Fibroblast of lung (primary cell): ENCODE results near the gene ZNF398. TPM values are rescaled to one million over a fixed set of nuclear protein-coding genes. Genes with fewer than 3 reads are reported as not detected.
A peak's percentile ranks its signal among the peaks of the same experiment; 100 is the strongest.

ENCODE experiments used
- DNase-seq, 2 donors: peaks; one replicate each; pipeline versions ENCODE4 v3.0.0 to v3.0.0-alpha.2; 2010; ENCODE audit warnings: low read depth in 2 of 2
- H2AFZ ChIP-seq: 2 replicates; pipeline ENCODE4 v1.5.1; 2012; ENCODE audit warnings: low read length, control low read depth, inconsistent platforms
- H3K27ac ChIP-seq: 2 replicates; pipeline ENCODE4 v1.5.1; 2011; ENCODE audit warnings: low read length, control low read depth; ENCODE audit not compliant: insufficient read depth
- H3K27me3 ChIP-seq: 2 replicates; pipeline ENCODE4 v1.5.1; 2011; ENCODE audit warnings: mild to moderate bottlenecking, low read length; ENCODE audit not compliant: control insufficient read depth, insufficient read depth
- H3K36me3 ChIP-seq: 2 replicates; pipeline ENCODE4 v1.5.1; 2011; ENCODE audit warnings: low read length; ENCODE audit not compliant: control insufficient read depth, insufficient read depth
- H3K4me1 ChIP-seq: 2 replicates; pipeline ENCODE4 v1.5.1; 2011; ENCODE audit warnings: low read length; ENCODE audit not compliant: control insufficient read depth, insufficient read depth; ENCODE audit errors: extremely low read depth
- H3K4me2 ChIP-seq: 2 replicates; pipeline ENCODE4 v1.5.1; 2011; ENCODE audit warnings: low read length, control low read depth; ENCODE audit not compliant: insufficient read depth; ENCODE audit errors: extremely low read depth
- H3K4me3 ChIP-seq, 4 experiments: fragments of 200-600 bp in 1 of 4; sonication (generic) in 1 of 4; replicated peaks in 1 of 4; 2 replicates each; pipeline ENCODE4 v1.5.1; 2011 to 2016; ENCODE audit warnings: low read length in 4 of 4, low read depth in 3 of 4, mild to moderate bottlenecking in 3 of 4, control low read depth in 2 of 4, inconsistent platforms in 1 of 4, mixed read lengths in 1 of 4; ENCODE audit not compliant: insufficient read depth in 1 of 4; ENCODE audit errors: control extremely low read depth in 1 of 4
- H3K79me2 ChIP-seq: 2 replicates; pipeline ENCODE4 v1.5.1; 2012; ENCODE audit warnings: mild to moderate bottlenecking, low read length, inconsistent platforms; ENCODE audit not compliant: control insufficient read depth, insufficient read depth
- H3K9ac ChIP-seq: 2 replicates; pipeline ENCODE4 v1.5.1; 2011; ENCODE audit warnings: mild to moderate bottlenecking, low read length, control low read depth; ENCODE audit not compliant: insufficient read depth
- H3K9me3 ChIP-seq: 2 replicates; pipeline ENCODE4 v1.5.1; 2012; ENCODE audit warnings: low read depth, low read length; ENCODE audit not compliant: control insufficient read depth, insufficient read depth
- H4K20me1 ChIP-seq: 2 replicates; pipeline ENCODE4 v1.5.1; 2011; ENCODE audit warnings: low read length; ENCODE audit not compliant: control insufficient read depth, insufficient read depth; ENCODE audit errors: extremely low read depth
- EZH2 ChIP-seq: IDR thresholded peaks from 2 replicates; pipeline ENCODE4 v1.5.1; 2012; ENCODE audit warnings: low read length, control low read depth, mild to moderate bottlenecking; ENCODE audit errors: missing control alignments
- polyA plus RNA-seq, 2 donors: library from polyadenylated mRNA; depleted of rRNA in 1 of 2; stranded (reverse) in 1 of 2; unstranded in 1 of 2; fragments of >200 nt; gene quantifications; 2 replicates each; pipeline ENCODE4 v1.2.1, GENCODE V29; 2011 to 2012; ENCODE audit warnings: missing spikeins in 1 of 2
- total RNA-seq: library from RNA; depleted of rRNA; stranded (reverse); fragments of >200 nt; gene quantifications from 2 replicates; pipeline ENCODE4 v1.2.1, GENCODE V29; 2014
- TF ChIP-seq, protein P1 (sequence below), 2 donors: IDR thresholded peaks in 1 of 2; conservative IDR thresholded peaks in 1 of 2; 1 replicate in 1 of 2; 2 replicates in 1 of 2; pipeline ENCODE4 v1.5.1; 2011 to 2012; ENCODE audit warnings: low read length in 2 of 2, control low read depth in 1 of 2, inconsistent platforms in 1 of 2, low read depth in 1 of 2, mild to moderate bottlenecking in 1 of 2

The ZNF398 gene
- total and polyA plus RNA-seq, 2 donors (not counting 1 experiment from before 2014, with no cell fraction given) = 6.7 to 7.3 TPM

DNA sequence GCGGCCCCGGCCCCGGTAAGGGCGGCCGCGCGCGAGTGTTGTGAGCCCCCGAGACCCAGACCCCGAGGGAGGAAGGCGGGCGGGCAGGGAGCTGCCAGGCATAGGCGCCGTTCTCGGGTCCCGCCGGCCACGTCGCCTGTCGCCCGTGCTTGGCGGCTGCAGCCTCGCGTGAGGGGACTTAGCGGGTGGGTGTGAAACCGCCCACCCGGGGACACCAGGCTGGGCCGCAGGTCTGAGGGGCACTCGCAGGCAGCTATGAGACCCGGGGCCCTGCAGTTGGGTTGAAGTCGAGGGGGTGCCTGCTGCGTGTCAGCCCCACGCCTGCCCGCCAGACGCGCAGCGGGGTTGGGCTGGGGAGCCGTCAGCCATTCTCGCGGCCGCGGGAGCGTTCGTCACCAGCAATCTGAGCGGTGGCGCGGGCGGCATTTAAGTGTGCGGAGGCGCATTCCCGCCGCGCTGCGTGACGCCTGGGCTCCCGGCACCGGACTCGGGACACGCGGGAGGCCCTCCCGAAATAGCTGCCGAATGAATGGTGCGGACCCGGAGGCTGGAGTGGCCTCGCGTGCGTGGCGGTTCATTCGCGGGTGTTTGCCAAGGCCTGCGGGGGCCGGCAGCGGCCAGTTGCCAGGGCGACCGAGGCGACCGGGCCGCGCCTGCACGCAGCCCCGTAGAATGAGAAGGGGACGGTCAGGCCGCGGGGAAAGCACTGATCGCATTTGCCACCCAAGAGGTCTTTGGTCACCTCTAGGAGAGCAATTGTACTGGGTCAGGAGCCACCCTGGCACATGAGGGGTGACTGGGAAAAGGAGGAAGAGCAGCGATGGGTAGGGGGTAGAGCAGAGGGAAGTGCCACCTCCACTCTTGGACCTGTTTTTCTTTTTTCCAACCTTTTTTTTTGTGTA, 750 bp downstream of the ZNF398 start:
- Histone ChIP-seq H4K20me1 (no peaks in the 10 kb centered on the region), H3K4me2 (peak overlapping the region; percentile 99), H3K9me3 (no peaks in the 10 kb centered on the region), H3K4me3 (peak overlapping the region; percentile 74 to 93 (median 87)), H3K4me1 (no peaks in the 10 kb centered on the region), H3K27ac (peak overlapping the region; percentile 90), H3K79me2 (peaks cover 48% of the 10 kb centered on the region), H3K27me3 (no peaks in the 10 kb centered on the region), H3K9ac (peak overlapping the region; percentile 95), H2AFZ (peak overlapping the region; percentile 70), H3K36me3 (peaks cover 2% of the 10 kb centered on the region)
- peak; percentile 44 to 71 for DNase-seq
- TF ChIP-seq, protein P1, sequence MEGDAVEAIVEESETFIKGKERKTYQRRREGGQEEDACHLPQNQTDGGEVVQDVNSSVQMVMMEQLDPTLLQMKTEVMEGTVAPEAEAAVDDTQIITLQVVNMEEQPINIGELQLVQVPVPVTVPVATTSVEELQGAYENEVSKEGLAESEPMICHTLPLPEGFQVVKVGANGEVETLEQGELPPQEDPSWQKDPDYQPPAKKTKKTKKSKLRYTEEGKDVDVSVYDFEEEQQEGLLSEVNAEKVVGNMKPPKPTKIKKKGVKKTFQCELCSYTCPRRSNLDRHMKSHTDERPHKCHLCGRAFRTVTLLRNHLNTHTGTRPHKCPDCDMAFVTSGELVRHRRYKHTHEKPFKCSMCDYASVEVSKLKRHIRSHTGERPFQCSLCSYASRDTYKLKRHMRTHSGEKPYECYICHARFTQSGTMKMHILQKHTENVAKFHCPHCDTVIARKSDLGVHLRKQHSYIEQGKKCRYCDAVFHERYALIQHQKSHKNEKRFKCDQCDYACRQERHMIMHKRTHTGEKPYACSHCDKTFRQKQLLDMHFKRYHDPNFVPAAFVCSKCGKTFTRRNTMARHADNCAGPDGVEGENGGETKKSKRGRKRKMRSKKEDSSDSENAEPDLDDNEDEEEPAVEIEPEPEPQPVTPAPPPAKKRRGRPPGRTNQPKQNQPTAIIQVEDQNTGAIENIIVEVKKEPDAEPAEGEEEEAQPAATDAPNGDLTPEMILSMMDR (conservative IDR thresholded peaks at IDR 0.05 in 1 of 2, IDR thresholded peaks at IDR 0.05 in 1 of 2; ENCODE audit: low read depth in 1 of 2, low read length in 2 of 2) = no peak
- no peak for TF ChIP-seq EZH2

DNA sequence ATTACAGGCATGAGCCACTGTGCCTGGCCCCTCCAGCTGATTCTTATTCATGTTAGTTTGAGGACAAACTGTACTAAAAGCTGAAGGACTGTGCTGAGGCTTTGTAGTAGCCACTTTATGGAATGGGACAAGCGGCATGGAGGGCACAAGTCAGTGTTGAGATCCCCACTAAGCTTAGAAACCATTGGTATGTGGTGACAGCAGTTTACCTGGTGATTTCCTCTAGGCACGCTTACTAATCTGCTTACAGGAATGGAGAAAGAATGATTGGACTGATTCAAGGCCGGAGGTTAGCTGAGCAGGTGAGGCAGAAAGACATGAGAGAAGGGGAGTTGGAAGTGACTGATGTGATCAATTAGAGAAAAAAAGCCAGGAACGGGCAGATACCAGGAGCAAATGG, 3.7 kb downstream of the ZNF398 start:
- no peak for DNase-seq
- H3K4me2 ChIP-seq = no peak overlapping the region
- no peaks in the 10 kb centered on the region for H3K27me3 ChIP-seq
- TF ChIP-seq, protein P1 (conservative IDR thresholded peaks at IDR 0.05 in 1 of 2, IDR thresholded peaks at IDR 0.05 in 1 of 2; ENCODE audit: low read depth in 1 of 2, low read length in 2 of 2) = no peak
- TF ChIP-seq EZH2 = no peak
- peaks cover 2% of the 10 kb centered on the region for H3K36me3 ChIP-seq
- H2AFZ ChIP-seq = no peak overlapping the region
- H3K9me3 ChIP-seq = no peaks in the 10 kb centered on the region
- H3K79me2 ChIP-seq = peaks cover 51% of the 10 kb centered on the region
- H3K4me1 ChIP-seq = no peaks in the 10 kb centered on the region
- no peak overlapping the region for H3K27ac ChIP-seq
- no peak overlapping the region for H3K4me3 ChIP-seq
- H4K20me1 ChIP-seq = no peaks in the 10 kb centered on the region
- no peak overlapping the region for H3K9ac ChIP-seq

DNA sequence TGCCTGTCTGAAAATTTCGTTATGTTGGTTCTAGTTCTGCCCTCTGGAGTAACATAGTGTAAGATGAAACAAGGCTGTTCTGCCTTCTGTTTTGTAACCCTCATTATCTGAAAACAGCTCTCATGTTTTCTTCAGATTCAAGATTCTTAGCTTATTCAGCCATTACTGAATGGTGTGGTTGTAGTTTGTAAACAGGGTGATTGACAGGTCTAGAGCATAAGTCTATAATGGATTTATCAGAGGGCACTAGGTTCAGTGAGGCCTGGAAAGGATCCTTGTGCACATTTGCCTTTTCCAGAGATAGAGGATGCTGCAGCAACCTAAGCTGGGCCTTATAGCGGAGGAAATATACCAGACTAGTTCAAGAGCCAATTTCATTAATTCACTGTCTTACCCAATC, 6.1 kb downstream of the ZNF398 start:
- Histone ChIP-seq H3K4me2 (no peak overlapping the region), H3K27ac (no peak overlapping the region), H2AFZ (no peak overlapping the region), H3K4me3 (no peak overlapping the region), H3K4me1 (no peaks in the 10 kb centered on the region), H3K27me3 (no peaks in the 10 kb centered on the region), H3K36me3 (peaks cover 4% of the 10 kb centered on the region), H3K9me3 (no peaks in the 10 kb centered on the region), H4K20me1 (no peaks in the 10 kb centered on the region), H3K79me2 (peaks cover 48% of the 10 kb centered on the region), H3K9ac (no peak overlapping the region)
- DNase-seq = no peak
- TF ChIP-seq, protein P1 (conservative IDR thresholded peaks at IDR 0.05 in 1 of 2, IDR thresholded peaks at IDR 0.05 in 1 of 2; ENCODE audit: low read depth in 1 of 2, low read length in 2 of 2) = no peak
- TF ChIP-seq EZH2 = no peak
